Fibroblast of mammary gland (primary cell): ENCODE measurements around the gene ERAP2.

Experiments used
- DNase-seq: peaks from one replicate; pipeline ENCODE4 v3.0.0-alpha.2; 2010; ENCODE audit warnings: low read depth
- H3K4me3 ChIP-seq: 2 replicates; pipeline ENCODE4 v1.5.1; 2011; ENCODE audit warnings: low read depth, mild to moderate bottlenecking, low read length, moderate library complexity; ENCODE audit not compliant: control insufficient read depth
- CTCF ChIP-seq: conservative IDR thresholded peaks from 2 replicates; pipeline ENCODE4 v1.5.1; 2011; ENCODE audit warnings: low read depth, low read length, inconsistent platforms; ENCODE audit not compliant: control insufficient read depth, insufficient read depth

ERAP2 gene

GRCh38 chr5:96876292-96876850 lies at the start of gene ERAP2:
Gene ERAP2 (plus strand): TSS chr5:96876500. CDS start chr5:96879686, 3,186 bp downstream.
- peak within 1 kb of the TSS; percentile 82 for H3K4me3 ChIP-seq
- DNase-seq = peak; percentile 61
- no peak for TF ChIP-seq CTCF

- no peak overlapping the region for H3K4me3 ChIP-seq
- DNase-seq = no peak
- no peak for TF ChIP-seq CTCF
Observed at GRCh38 chr5:96829297-96829696, 47.0 kb upstream of the ERAP2 start.

- DNase-seq = no peak
- no peak overlapping the region for H3K4me3 ChIP-seq
- TF ChIP-seq CTCF = no peak
Observed at GRCh38 chr5:96834016-96834415, 42.3 kb upstream of the ERAP2 start.

GRCh38 chr5:96835791-96836191 lies 40.5 kb upstream of the ERAP2 start:
- no peak overlapping the region for H3K4me3 ChIP-seq
- DNase-seq = no peak

GRCh38 chr5:96836817-96837216 lies 39.5 kb upstream of the ERAP2 start:
- no peak for TF ChIP-seq CTCF
- H3K4me3 ChIP-seq = no peak overlapping the region
- DNase-seq = no peak

More at GRCh38 chr5:96835791-96836191, 40.5 kb upstream of the ERAP2 start:
- TF ChIP-seq CTCF = no peak

GRCh38 chr5:96837303-96837702 lies 39.0 kb upstream of the ERAP2 start:
- no peak for DNase-seq
- TF ChIP-seq CTCF = no peak
- H3K4me3 ChIP-seq = no peak overlapping the region

- no peak for TF ChIP-seq CTCF
Observed at GRCh38 chr5:96838201-96839070, 37.9 kb upstream of the ERAP2 start.

More at GRCh38 chr5:96838201-96839070, 37.9 kb upstream of the ERAP2 start:
- DNase-seq = no peak
- no peak overlapping the region for H3K4me3 ChIP-seq
